Cardiac muscle cell (in vitro differentiated cells and primary cell): ENCODE measurements around the gene SETBP1. TPM values are rescaled to one million over a fixed set of nuclear protein-coding genes. Genes with fewer than 3 reads are reported as not detected.

Source experiments
- DNase-seq, 2 donors: peaks; one replicate each; pipeline versions ENCODE4 v3.0.0 to v3.0.0-alpha.2; 2010 to 2017; ENCODE audit warnings: low read depth in 1 of 2, low spot score in 1 of 2
- H3K27ac ChIP-seq: fragments of 200-600 bp; sonication (generic); 2 replicates; pipeline ENCODE4 v1.5.1; 2016
- H3K27me3 ChIP-seq: fragments of 200-600 bp; sonication (generic); 2 replicates; pipeline ENCODE4 v1.6.0; 2016; ENCODE audit warnings: control low read depth
- H3K36me3 ChIP-seq: fragments of 200-600 bp; sonication (generic); 2 replicates; pipeline ENCODE4 v1.5.1; 2016; ENCODE audit warnings: control low read depth
- H3K4me1 ChIP-seq: fragments of 200-600 bp; sonication (generic); 2 replicates; pipeline ENCODE4 v1.8.1; 2017; ENCODE audit warnings: low read depth, mild to moderate bottlenecking, mixed run types
- H3K4me3 ChIP-seq: fragments of 200-600 bp; sonication (generic); 2 replicates; pipeline ENCODE4 v1.5.1; 2016; ENCODE audit warnings: mild to moderate bottlenecking
- H3K9me3 ChIP-seq: fragments of 200-600 bp; sonication (generic); 2 replicates; pipeline ENCODE4 v1.5.1; 2017; ENCODE audit warnings: low read depth, mild to moderate bottlenecking, control low read depth
- CTCF ChIP-seq: IDR thresholded peaks from 2 replicates; pipeline ENCODE4 v1.5.1; 2012; ENCODE audit warnings: low read depth, mild to moderate bottlenecking, low read length
- polyA plus RNA-seq: library from polyadenylated mRNA; unstranded; fragments of >200 nt; fragmentation: Nextera tagmentation; extraction: Ambion mirVana; gene quantifications from 2 replicates; pipeline ENCODE4 v1.2.1, GENCODE V29; 2016
- total RNA-seq: library from RNA; depleted of rRNA; stranded (reverse); fragments of >200 nt; gene quantifications from 2 replicates; pipeline ENCODE4 v1.2.3, GENCODE V29; 2016

The SETBP1 gene
- total and polyA plus RNA-seq, 2 experiments from 2014 or later: 6.3 to 30.6 TPM

- H3K36me3 ChIP-seq: no peaks in the 10 kb centered on the region
- no peak for TF ChIP-seq CTCF
- DNase-seq: no peak
Measured at GRCh38 chr18:44856157-44856556, 175.5 kb downstream of the SETBP1 start.

GRCh38 chr18:44857081-44857480 lies 176.4 kb downstream of the SETBP1 start:
- no peaks in the 10 kb centered on the region for H3K9me3 ChIP-seq
- peaks cover 26% of the 10 kb centered on the region for H3K4me1 ChIP-seq
- H3K27me3 ChIP-seq: peaks cover 12% of the 10 kb centered on the region
- no peak overlapping the region for H3K27ac ChIP-seq
- no peak for DNase-seq
- no peaks in the 10 kb centered on the region for H3K36me3 ChIP-seq
- no peak overlapping the region for H3K4me3 ChIP-seq
- no peak for TF ChIP-seq CTCF

More at GRCh38 chr18:44856157-44856556, 175.5 kb downstream of the SETBP1 start:
- no peak overlapping the region for H3K27ac ChIP-seq
- H3K9me3 ChIP-seq: no peaks in the 10 kb centered on the region
- no peak overlapping the region for H3K4me3 ChIP-seq
- H3K27me3 ChIP-seq: peaks cover 12% of the 10 kb centered on the region
- peaks cover 26% of the 10 kb centered on the region for H3K4me1 ChIP-seq

GRCh38 chr18:44857744-44858491 lies 177.2 kb downstream of the SETBP1 start:
- Histone ChIP-seq H3K9me3 (no peaks in the 10 kb centered on the region), H3K27ac (no peak overlapping the region), H3K36me3 (no peaks in the 10 kb centered on the region), H3K4me1 (peaks cover 19% of the 10 kb centered on the region), H3K4me3 (no peak overlapping the region), H3K27me3 (peaks cover 12% of the 10 kb centered on the region)
- no peak for TF ChIP-seq CTCF
- DNase-seq: no peak

- no peak for DNase-seq
- Histone ChIP-seq H3K36me3 (no peaks in the 10 kb centered on the region), H3K27ac (no peak overlapping the region), H3K27me3 (peaks cover 12% of the 10 kb centered on the region), H3K4me1 (peaks cover 15% of the 10 kb centered on the region), H3K4me3 (no peak overlapping the region), H3K9me3 (no peaks in the 10 kb centered on the region)
- TF ChIP-seq CTCF: no peak
Measured at GRCh38 chr18:44859263-44859662, 178.6 kb downstream of the SETBP1 start.

GRCh38 chr18:44859751-44860439 lies 179.2 kb downstream of the SETBP1 start:
- peaks cover 12% of the 10 kb centered on the region for H3K27me3 ChIP-seq

More at GRCh38 chr18:44859751-44860439, 179.2 kb downstream of the SETBP1 start:
- no peak for DNase-seq
- Histone ChIP-seq H3K4me1 (peaks cover 22% of the 10 kb centered on the region), H3K4me3 (no peak overlapping the region), H3K9me3 (no peaks in the 10 kb centered on the region), H3K27ac (no peak overlapping the region), H3K36me3 (no peaks in the 10 kb centered on the region)
- TF ChIP-seq CTCF: no peak
